Measurements from ENCODE around the gene MMP15.
"Not testable (repeated sequence)": the region's sequence is repeated elsewhere in the genome, so short reads cannot be mapped to it uniquely, and the experiment has no call there.

The MMP15 gene

GRCh38 chr16:58049232-58050185 lies 24.0 kb downstream of the MMP15 start:
- DNase-seq = no peak

GRCh38 chr16:58051296-58051695 lies 25.7 kb downstream of the MMP15 start:
- no peak for DNase-seq

- no peak for DNase-seq
Measured at GRCh38 chr16:58051821-58052603, 26.5 kb downstream of the MMP15 start.

GRCh38 chr16:58053682-58054005 lies 28.1 kb downstream of the MMP15 start:
- DNase-seq = no peak

- DNase-seq = no peak
Measured at GRCh38 chr16:58054289-58054688, 28.7 kb downstream of the MMP15 start.

GRCh38 chr16:58056580-58056979 lies 31.0 kb downstream of the MMP15 start:
- DNase-seq = no peak

- DNase-seq = no peak
Measured at GRCh38 chr16:58057121-58057520, 31.6 kb downstream of the MMP15 start.

- no peak for DNase-seq
Measured at GRCh38 chr16:58057784-58058183, 32.2 kb downstream of the MMP15 start.

- no peak for DNase-seq
Measured at GRCh38 chr16:58062821-58063220, 37.3 kb downstream of the MMP15 start.

- DNase-seq = no peak
Measured at GRCh38 chr16:58063377-58064076, 38.0 kb downstream of the MMP15 start.

GRCh38 chr16:58070585-58070984 lies 45.0 kb downstream of the MMP15 start:
- no peak for DNase-seq

GRCh38 chr16:58072134-58072533 lies 46.6 kb downstream of the MMP15 start:
- DNase-seq = not testable (repeated sequence)

- not testable (repeated sequence) for DNase-seq
Measured at GRCh38 chr16:58073086-58073485, 47.5 kb downstream of the MMP15 start.

- DNase-seq = no peak
Measured at GRCh38 chr16:58074657-58075056, 49.1 kb downstream of the MMP15 start.

- DNase-seq = no peak
Measured at GRCh38 chr16:58076514-58076913, 51.0 kb downstream of the MMP15 start.

GRCh38 chr16:58077796-58078195 lies 52.2 kb downstream of the MMP15 start:
- no peak for DNase-seq

- not testable (repeated sequence) for DNase-seq
Measured at GRCh38 chr16:58080657-58081056, 55.1 kb downstream of the MMP15 start.

- no peak for DNase-seq
Measured at GRCh38 chr16:58082381-58082780, 56.8 kb downstream of the MMP15 start.

- no peak for DNase-seq
Measured at GRCh38 chr16:58084635-58085034, 59.1 kb downstream of the MMP15 start.

- DNase-seq = no peak
Measured at GRCh38 chr16:58085171-58085570, 59.6 kb downstream of the MMP15 start.

- DNase-seq = no peak
Measured at GRCh38 chr16:58085584-58086251, 60.2 kb downstream of the MMP15 start.

- DNase-seq = no peak
Measured at GRCh38 chr16:58086381-58087208, 61.0 kb downstream of the MMP15 start.
